ENCODE data around the gene TOR1B.

The TOR1B gene

DNA sequence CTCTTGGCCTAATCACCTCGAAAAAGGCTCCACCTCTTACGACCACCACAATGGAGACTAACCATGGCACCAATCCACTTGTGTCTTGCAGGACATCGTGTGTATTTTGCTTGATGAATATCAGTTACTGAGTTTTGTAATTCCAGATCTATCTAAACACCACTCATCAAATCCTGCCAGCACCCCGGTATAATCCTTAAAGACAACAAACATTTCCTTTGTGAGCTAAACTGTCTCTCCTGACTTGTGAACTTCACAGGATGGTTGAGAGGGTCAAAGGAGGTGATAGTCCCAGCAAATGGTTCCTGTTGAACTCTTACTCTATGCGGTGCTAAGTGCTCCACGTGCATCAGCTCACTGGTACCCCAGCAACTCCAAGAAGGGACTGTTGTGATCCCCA, 4.0 kb upstream of the TOR1B start:
- no CpG with 5 or more reads among the region's 6 CpGs for WGBS, 2 donors (ENCODE audit: extremely low coverage in 2 of 2, insufficient read length in 2 of 2, insufficient replicate concordance in 1 of 2)
- Histone ChIP-seq H2BK15ac (ENCODE audit: low read length) (no peak overlapping the region), H4K8ac (ENCODE audit: low read depth, low read length) (no peak overlapping the region), H3K23ac (ENCODE audit: low read depth, low read length, poor library complexity) (no peak overlapping the region), H2AFZ (ENCODE audit: low read length) (no peak overlapping the region), H3K9me3 (replicated peaks in 1 of 2; ENCODE audit: control insufficient read depth in 2 of 2, insufficient read depth in 1 of 2, low read depth in 1 of 2, low read length in 2 of 2) (no peaks in the 10 kb centered on the region), H3K14ac (ENCODE audit: low read length) (no peak overlapping the region), H3K27ac (replicated peaks; ENCODE audit: low read length) (no peak overlapping the region), H3K9ac (ENCODE audit: low read depth, low read length, poor library complexity) (no peak overlapping the region), H2BK12ac (ENCODE audit: low read length) (no peak overlapping the region), H3K27me3 (ENCODE audit: control insufficient read depth in 3 of 3, insufficient read depth in 3 of 3, low read depth in 1 of 3, low read length in 3 of 3) (peaks cover 0 to 19% (median 4%) of the 10 kb centered on the region in 3 experiments), H2BK5ac (ENCODE audit: low read length) (no peak overlapping the region), H3K18ac (ENCODE audit: low read length) (no peak overlapping the region), H4K91ac (ENCODE audit: low read depth, low read length, poor library complexity) (no peak overlapping the region), H3K4me2 (ENCODE audit: insufficient read depth, low read length, poor library complexity, severe bottlenecking) (no peak overlapping the region), H3K4me1 (ENCODE audit: control insufficient read depth in 2 of 2, insufficient read depth in 1 of 2, low read depth in 1 of 2, low read length in 2 of 2) (peaks cover 3% of the 10 kb centered on the region in 2 donors), H3K4ac (ENCODE audit: low read length) (no peak overlapping the region), H2AK5ac (ENCODE audit: low read depth, low read length) (no peak overlapping the region), H3K36me3 (replicated peaks in 1 of 2; ENCODE audit: control insufficient read depth in 2 of 2, insufficient read depth in 2 of 2, low read length in 2 of 2) (no peaks in the 10 kb centered on the region), H3K4me3 (ENCODE audit: low read length in 2 of 2) (no peak overlapping the region), H2BK120ac (ENCODE audit: low read depth, low read length) (no peak overlapping the region), H3K79me1 (ENCODE audit: low read depth, low read length) (peaks cover 3% of the 10 kb centered on the region)
- no peak for DNase-seq (ENCODE audit: low spot score)

DNA sequence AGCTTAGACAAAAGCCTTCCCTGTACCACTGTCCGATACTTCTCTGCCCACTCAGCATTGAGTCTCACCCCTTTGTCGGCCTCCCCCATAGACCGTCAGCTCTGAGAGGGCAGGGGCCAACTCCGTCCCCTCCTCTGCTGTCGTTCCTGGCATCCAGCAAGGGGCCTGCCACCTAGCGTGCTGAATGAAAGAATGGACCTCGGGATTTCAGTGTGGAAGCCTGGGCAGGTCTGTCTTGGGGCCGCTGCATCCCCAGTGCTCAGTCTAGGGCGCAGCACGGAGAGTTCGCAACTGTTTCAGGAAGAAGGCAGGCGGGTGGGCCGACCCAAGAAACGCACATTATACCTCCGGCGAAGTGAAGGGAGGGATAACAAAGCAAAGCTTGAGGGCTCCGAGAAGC, 1.5 kb upstream of the TOR1B start:
- no peak overlapping the region for H4K8ac ChIP-seq (ENCODE audit: low read depth, low read length)
- no peak overlapping the region for H3K23ac ChIP-seq (ENCODE audit: low read depth, low read length, poor library complexity)
- no peak overlapping the region for H2BK15ac ChIP-seq (ENCODE audit: low read length)
- H3K27me3 ChIP-seq (ENCODE audit: control insufficient read depth in 3 of 3, insufficient read depth in 3 of 3, low read depth in 1 of 3, low read length in 3 of 3) = peaks cover 0 to under 1% (median 0%) of the 10 kb centered on the region in 3 experiments
- H2AFZ ChIP-seq (ENCODE audit: low read length) = peak overlapping the region; percentile 79
- no peak overlapping the region for H3K27ac ChIP-seq (replicated peaks; ENCODE audit: low read length)
- no peak overlapping the region for H3K14ac ChIP-seq (ENCODE audit: low read length)
- no peak overlapping the region for H3K4me2 ChIP-seq (ENCODE audit: insufficient read depth, low read length, poor library complexity, severe bottlenecking)
- H2BK120ac ChIP-seq (ENCODE audit: low read depth, low read length) = no peak overlapping the region
- peaks cover 3 to 16% of the 10 kb centered on the region in 2 donors for H3K36me3 ChIP-seq (replicated peaks in 1 of 2; ENCODE audit: control insufficient read depth in 2 of 2, insufficient read depth in 2 of 2, low read length in 2 of 2)
- no peak for DNase-seq (ENCODE audit: low spot score)
- H3K9me3 ChIP-seq (replicated peaks in 1 of 2; ENCODE audit: control insufficient read depth in 2 of 2, insufficient read depth in 1 of 2, low read depth in 1 of 2, low read length in 2 of 2) = no peaks in the 10 kb centered on the region
- H3K9ac ChIP-seq (ENCODE audit: low read depth, low read length, poor library complexity) = no peak overlapping the region
- peaks cover 3% of the 10 kb centered on the region in 2 donors for H3K4me1 ChIP-seq (ENCODE audit: control insufficient read depth in 2 of 2, insufficient read depth in 1 of 2, low read depth in 1 of 2, low read length in 2 of 2)
- H3K4me3 ChIP-seq (ENCODE audit: low read length in 2 of 2) = no peak overlapping the region
- H2BK12ac ChIP-seq (ENCODE audit: low read length) = no peak overlapping the region
- H3K18ac ChIP-seq (ENCODE audit: low read length) = peak overlapping the region; percentile 5
- no peak overlapping the region for H2BK5ac ChIP-seq (ENCODE audit: low read length)
- H3K4ac ChIP-seq (ENCODE audit: low read length) = no peak overlapping the region
- no CpG with 5 or more reads among the region's 17 CpGs for WGBS, 2 donors (ENCODE audit: extremely low coverage in 2 of 2, insufficient read length in 2 of 2, insufficient replicate concordance in 1 of 2)
- no peak overlapping the region for H4K91ac ChIP-seq (ENCODE audit: low read depth, low read length, poor library complexity)
- peak overlapping the region; percentile 75 for H2AK5ac ChIP-seq (ENCODE audit: low read depth, low read length)
- peaks cover 7% of the 10 kb centered on the region for H3K79me1 ChIP-seq (ENCODE audit: low read depth, low read length)

DNA sequence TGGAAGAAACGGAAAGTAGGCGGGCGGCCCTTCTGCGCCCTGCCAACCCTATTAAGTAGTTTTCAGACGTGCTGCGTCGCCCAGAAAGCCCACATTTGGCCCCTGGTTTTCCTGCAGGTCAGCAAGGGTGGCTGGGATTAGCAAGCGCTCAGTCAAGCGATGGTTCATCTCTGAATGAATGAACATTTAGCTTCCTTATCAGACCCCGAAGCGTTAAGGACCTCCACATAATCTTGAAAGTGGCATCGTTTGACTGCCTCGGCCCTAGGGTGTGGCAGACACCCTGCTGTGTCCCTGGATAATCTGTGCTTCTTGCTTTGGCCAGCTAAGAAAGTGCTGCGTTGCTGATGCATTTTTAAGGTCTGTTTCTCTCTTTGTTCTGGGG, 684 bp downstream of the TOR1B start:
- Histone ChIP-seq H3K4ac (ENCODE audit: low read length) (no peak overlapping the region), H2BK12ac (ENCODE audit: low read length) (no peak overlapping the region), H3K9me3 (replicated peaks in 1 of 2; ENCODE audit: control insufficient read depth in 2 of 2, insufficient read depth in 1 of 2, low read depth in 1 of 2, low read length in 2 of 2) (no peaks in the 10 kb centered on the region), H3K18ac (ENCODE audit: low read length) (no peak overlapping the region), H2BK120ac (ENCODE audit: low read depth, low read length) (no peak overlapping the region), H3K14ac (ENCODE audit: low read length) (no peak overlapping the region), H2AK5ac (ENCODE audit: low read depth, low read length) (no peak overlapping the region), H3K4me1 (ENCODE audit: control insufficient read depth in 2 of 2, insufficient read depth in 1 of 2, low read depth in 1 of 2, low read length in 2 of 2) (peaks cover 3% of the 10 kb centered on the region in 2 donors), H4K8ac (ENCODE audit: low read depth, low read length) (no peak overlapping the region), H3K9ac (ENCODE audit: low read depth, low read length, poor library complexity) (no peak overlapping the region), H4K91ac (ENCODE audit: low read depth, low read length, poor library complexity) (no peak overlapping the region), H3K36me3 (replicated peaks in 1 of 2; ENCODE audit: control insufficient read depth in 2 of 2, insufficient read depth in 2 of 2, low read length in 2 of 2) (peaks cover 7 to 29% of the 10 kb centered on the region in 2 donors), H3K4me2 (ENCODE audit: insufficient read depth, low read length, poor library complexity, severe bottlenecking) (peak overlapping the region; percentile 74), H2BK15ac (ENCODE audit: low read length) (no peak overlapping the region), H3K79me1 (ENCODE audit: low read depth, low read length) (peaks cover 7% of the 10 kb centered on the region), H3K27me3 (ENCODE audit: control insufficient read depth in 3 of 3, insufficient read depth in 3 of 3, low read depth in 1 of 3, low read length in 3 of 3) (no peaks in the 10 kb centered on the region), H3K27ac (replicated peaks; ENCODE audit: low read length) (no peak overlapping the region), H3K23ac (ENCODE audit: low read depth, low read length, poor library complexity) (no peak overlapping the region), H2AFZ (ENCODE audit: low read length) (peak overlapping the region; percentile 100), H2BK5ac (ENCODE audit: low read length) (no peak overlapping the region), H3K4me3 (ENCODE audit: low read length in 2 of 2) (peak overlapping the region; percentile 96 to 100)
- DNase-seq (ENCODE audit: low spot score) = peak; percentile 24
- WGBS, 2 donors (ENCODE audit: extremely low coverage in 2 of 2, insufficient read length in 2 of 2, insufficient replicate concordance in 1 of 2) = no CpG with 5 or more reads among the region's 14 CpGs

DNA sequence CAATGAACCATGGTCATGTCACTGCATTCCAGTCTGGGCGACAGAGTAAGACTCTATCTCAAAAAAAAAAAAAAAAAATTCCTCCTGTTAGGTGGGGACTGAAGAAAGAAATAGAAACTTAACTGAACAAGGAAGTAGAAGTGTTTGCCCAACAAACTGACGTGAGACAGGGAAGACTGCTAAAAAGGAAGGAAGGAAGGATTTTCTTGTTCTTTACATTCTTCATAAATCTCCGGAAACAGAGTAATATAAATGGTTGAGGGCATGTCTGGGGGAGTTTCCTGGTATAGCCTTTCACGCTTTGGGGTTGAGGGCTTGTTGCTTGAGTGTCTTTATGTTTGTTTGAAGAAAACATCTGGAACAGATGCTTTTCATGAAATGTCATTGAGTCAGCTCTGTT, 3.1 kb downstream of the TOR1B start:
- no peak overlapping the region for H3K4me3 ChIP-seq (ENCODE audit: low read length in 2 of 2)
- H2BK120ac ChIP-seq (ENCODE audit: low read depth, low read length) = no peak overlapping the region
- H4K91ac ChIP-seq (ENCODE audit: low read depth, low read length, poor library complexity) = no peak overlapping the region
- H3K4me1 ChIP-seq (ENCODE audit: control insufficient read depth in 2 of 2, insufficient read depth in 1 of 2, low read depth in 1 of 2, low read length in 2 of 2) = peaks cover 3% of the 10 kb centered on the region in 2 donors
- no peak overlapping the region for H3K4me2 ChIP-seq (ENCODE audit: insufficient read depth, low read length, poor library complexity, severe bottlenecking)
- no peak overlapping the region for H2AK5ac ChIP-seq (ENCODE audit: low read depth, low read length)
- H3K18ac ChIP-seq (ENCODE audit: low read length) = no peak overlapping the region
- no peaks in the 10 kb centered on the region for H3K9me3 ChIP-seq (replicated peaks in 1 of 2; ENCODE audit: control insufficient read depth in 2 of 2, insufficient read depth in 1 of 2, low read depth in 1 of 2, low read length in 2 of 2)
- H3K23ac ChIP-seq (ENCODE audit: low read depth, low read length, poor library complexity) = no peak overlapping the region
- H3K36me3 ChIP-seq (replicated peaks in 1 of 2; ENCODE audit: control insufficient read depth in 2 of 2, insufficient read depth in 2 of 2, low read length in 2 of 2) = peaks cover 14 to 51% of the 10 kb centered on the region in 2 donors
- no peak overlapping the region for H4K8ac ChIP-seq (ENCODE audit: low read depth, low read length)
- H2BK15ac ChIP-seq (ENCODE audit: low read length) = no peak overlapping the region
- no peak overlapping the region for H2BK12ac ChIP-seq (ENCODE audit: low read length)
- no peak overlapping the region for H3K9ac ChIP-seq (ENCODE audit: low read depth, low read length, poor library complexity)
- peaks cover 7% of the 10 kb centered on the region for H3K79me1 ChIP-seq (ENCODE audit: low read depth, low read length)
- H3K27ac ChIP-seq (replicated peaks; ENCODE audit: low read length) = no peak overlapping the region
- H2BK5ac ChIP-seq (ENCODE audit: low read length) = no peak overlapping the region
- DNase-seq (ENCODE audit: low spot score) = no peak
- H2AFZ ChIP-seq (ENCODE audit: low read length) = no peak overlapping the region
- no CpG with 5 or more reads among the region's 4 CpGs for WGBS, 2 donors (ENCODE audit: extremely low coverage in 2 of 2, insufficient read length in 2 of 2, insufficient replicate concordance in 1 of 2)
- H3K14ac ChIP-seq (ENCODE audit: low read length) = no peak overlapping the region
- H3K27me3 ChIP-seq (ENCODE audit: control insufficient read depth in 3 of 3, insufficient read depth in 3 of 3, low read depth in 1 of 3, low read length in 3 of 3) = no peaks in the 10 kb centered on the region
- no peak overlapping the region for H3K4ac ChIP-seq (ENCODE audit: low read length)

All from neuronal stem cell (in vitro differentiated cells).